HEK293 (cell line): ENCODE measurements around the gene TBC1D8.

Experiments
- CTCF ChIP-seq: fragments of 450-650 bp; formaldehyde crosslinking; IDR thresholded peaks from 2 replicates; pipeline ENCODE4 v1.5.1; 2016; ENCODE audit warnings: missing biosample characterization, missing genetic modification characterization
- KLF16 ChIP-seq: fragments of 450-650 bp; formaldehyde crosslinking; IDR thresholded peaks from 2 replicates; pipeline ENCODE4 v1.5.1; 2017; ENCODE audit warnings: missing biosample characterization, missing genetic modification characterization
- SP2 ChIP-seq: fragments of 450-650 bp; formaldehyde crosslinking; IDR thresholded peaks from 2 replicates; pipeline ENCODE4 v1.5.1; 2016; ENCODE audit warnings: missing biosample characterization, missing genetic modification characterization
- ZBTB8A ChIP-seq: fragments of 450-650 bp; formaldehyde crosslinking; IDR thresholded peaks from 2 replicates; pipeline ENCODE4 v1.5.1; 2016; ENCODE audit warnings: missing biosample characterization, missing genetic modification characterization
- ZNF302 ChIP-seq: fragments of 450-650 bp; formaldehyde crosslinking; IDR thresholded peaks from 2 replicates; pipeline ENCODE4 v1.5.1; 2016; ENCODE audit warnings: missing biosample characterization, missing genetic modification characterization, low read depth
- ZNF548 ChIP-seq: fragments of 450-650 bp; formaldehyde crosslinking; IDR thresholded peaks from 2 replicates; pipeline ENCODE4 v1.5.1; 2016; ENCODE audit warnings: missing biosample characterization, missing genetic modification characterization

- TF ChIP-seq ZBTB8A (tag by site-specific recombination) (no peak), KLF16 (no peak), CTCF (tag by site-specific recombination) (no peak), SP2 (tag by site-specific recombination) (no peak), ZNF302 (tag by site-specific recombination) (no peak), ZNF548 (no peak)
Measured at GRCh38 chr2:101162561-101163330, 11.6 kb upstream of the TBC1D8 start.
